Muscle layer of duodenum (tissue), 2 donors: ENCODE data around the gene RAB30.
"Not testable (repeated sequence)": the region's sequence is repeated elsewhere in the genome, so short reads cannot be mapped to it uniquely, and the experiment has no call there.

Source experiments
- H3K27ac ChIP-seq: one replicate; pipeline ENCODE4 v1.7.0; 2013; ENCODE audit warnings: mild to moderate bottlenecking, low read length
- H3K27me3 ChIP-seq: one replicate; pipeline ENCODE4 v1.7.0; 2013; ENCODE audit warnings: low read depth, mild to moderate bottlenecking, control low read depth, low read length
- H3K36me3 ChIP-seq, 2 donors: one replicate each; pipeline ENCODE4 v1.7.0; 2013; ENCODE audit warnings: low read length in 2 of 2, control low read depth in 1 of 2, mild to moderate bottlenecking in 1 of 2; ENCODE audit not compliant: insufficient read depth in 2 of 2, control insufficient read depth in 1 of 2
- H3K4me1 ChIP-seq, 2 donors: one replicate each; pipeline ENCODE4 v1.7.0; 2013; ENCODE audit warnings: low read length in 2 of 2, mild to moderate bottlenecking in 2 of 2, control low read depth in 1 of 2, moderate library complexity in 1 of 2; ENCODE audit not compliant: insufficient read depth in 2 of 2, control insufficient read depth in 1 of 2
- H3K4me3 ChIP-seq, 2 donors: one replicate each; pipeline ENCODE4 v1.7.0; 2013; ENCODE audit warnings: low read length in 2 of 2, low read depth in 1 of 2, mild to moderate bottlenecking in 1 of 2
- H3K9me3 ChIP-seq, 2 donors: one replicate each; pipeline ENCODE4 v1.7.0; 2013; ENCODE audit warnings: low read length in 2 of 2, control low read depth in 1 of 2, mild to moderate bottlenecking in 1 of 2; ENCODE audit not compliant: control insufficient read depth in 1 of 2
- donor health status: healthy.

The RAB30 gene

DNA sequence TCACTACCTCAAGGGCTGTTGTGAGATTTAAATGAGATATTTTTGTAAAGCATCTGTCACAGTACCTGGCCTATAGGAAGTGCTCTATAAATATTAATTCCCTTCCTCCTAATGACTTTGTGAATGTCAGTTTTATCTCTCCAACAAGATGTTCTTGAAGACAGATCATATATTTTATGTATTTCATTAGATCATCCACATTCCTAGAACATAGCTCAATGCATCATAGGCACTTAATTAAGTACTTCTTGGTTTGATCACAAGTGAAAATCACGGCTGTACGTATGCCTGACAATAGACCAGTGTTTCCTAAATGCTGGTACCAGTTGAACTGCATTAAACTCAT is 49.9 kb downstream of the RAB30 start:
- no peaks in the 10 kb centered on the region for H3K27me3 ChIP-seq
- peaks cover under 1 to 7% of the 10 kb centered on the region in 2 donors for H3K4me1 ChIP-seq
- H3K9me3 ChIP-seq, result no peaks in the 10 kb centered on the region
- H3K4me3 ChIP-seq, result no peak overlapping the region
- H3K27ac ChIP-seq, result no peak overlapping the region
- H3K36me3 ChIP-seq, result no peaks in the 10 kb centered on the region

- Histone ChIP-seq H3K4me1 (peaks cover 4 to 7% of the 10 kb centered on the region in 2 donors), H3K9me3 (no peaks in the 10 kb centered on the region), H3K27me3 (no peaks in the 10 kb centered on the region), H3K4me3 (no peak overlapping the region), H3K27ac (no peak overlapping the region), H3K36me3 (no peaks in the 10 kb centered on the region)
Measured at GRCh38 chr11:83020942-83021779, 50.5 kb downstream of the RAB30 start.

- Histone ChIP-seq H3K9me3 (no peaks in the 10 kb centered on the region), H3K27ac (no peak overlapping the region), H3K4me1 (peaks cover 4 to 7% of the 10 kb centered on the region in 2 donors), H3K27me3 (no peaks in the 10 kb centered on the region), H3K4me3 (no peak overlapping the region), H3K36me3 (no peaks in the 10 kb centered on the region)
Measured at GRCh38 chr11:83019888-83020579, 51.7 kb downstream of the RAB30 start.

GRCh38 chr11:83014951-83015350 is 56.7 kb downstream of the RAB30 start:
- Histone ChIP-seq H3K27me3 (no peaks in the 10 kb centered on the region), H3K4me3 (no peak overlapping the region), H3K4me1 (peaks cover 0 to 16% of the 10 kb centered on the region in 2 donors), H3K9me3 (no peaks in the 10 kb centered on the region), H3K36me3 (no peaks in the 10 kb centered on the region), H3K27ac (no peak overlapping the region)

DNA sequence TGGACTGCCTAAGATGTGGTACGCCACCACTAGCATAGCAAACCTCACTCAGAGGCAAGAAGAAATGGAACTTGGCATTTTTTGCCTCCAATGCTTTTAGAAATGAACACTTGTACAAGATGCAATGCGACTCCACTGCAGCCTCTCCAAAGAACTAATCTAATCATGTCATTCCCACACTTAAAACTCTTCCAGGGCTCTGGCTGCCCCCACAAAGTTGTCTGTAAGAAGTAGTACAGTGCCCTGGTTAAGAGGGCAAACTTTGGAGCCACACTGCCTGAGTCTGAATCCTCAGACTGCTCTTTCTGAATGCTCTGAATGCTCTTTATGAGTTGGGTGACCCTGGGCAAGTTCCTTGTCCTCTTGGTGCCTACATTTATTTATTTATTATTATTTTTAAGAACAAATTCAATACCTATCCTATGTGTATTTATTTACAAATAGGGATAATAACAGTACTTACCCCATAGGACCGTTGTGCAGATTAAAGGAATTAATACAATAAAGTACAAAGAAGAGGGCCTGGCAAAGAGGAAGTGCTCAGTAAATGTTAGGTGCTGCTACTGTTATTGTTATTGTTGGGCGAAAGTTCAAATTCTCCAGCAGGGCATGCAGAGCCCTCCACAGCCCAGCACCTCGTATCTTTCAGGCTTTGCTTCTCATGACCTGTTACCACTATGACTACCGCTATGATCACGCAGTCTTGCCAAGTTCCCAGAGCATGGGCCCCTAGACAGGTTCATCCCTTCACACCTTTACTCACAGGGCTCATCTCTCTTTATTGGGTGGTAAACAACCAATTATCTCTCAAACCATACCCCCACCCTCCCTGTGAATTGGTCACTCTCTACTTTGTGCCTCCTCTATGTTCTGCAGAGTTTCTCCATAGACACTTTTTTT is 59.3 kb downstream of the RAB30 start:
- no peaks in the 10 kb centered on the region for H3K9me3 ChIP-seq
- H3K4me3 ChIP-seq, result no peak overlapping the region
- no peaks in the 10 kb centered on the region for H3K36me3 ChIP-seq
- no peak overlapping the region for H3K27ac ChIP-seq
- H3K4me1 ChIP-seq, result peaks cover 4 to 25% of the 10 kb centered on the region in 2 donors
- no peaks in the 10 kb centered on the region for H3K27me3 ChIP-seq

DNA sequence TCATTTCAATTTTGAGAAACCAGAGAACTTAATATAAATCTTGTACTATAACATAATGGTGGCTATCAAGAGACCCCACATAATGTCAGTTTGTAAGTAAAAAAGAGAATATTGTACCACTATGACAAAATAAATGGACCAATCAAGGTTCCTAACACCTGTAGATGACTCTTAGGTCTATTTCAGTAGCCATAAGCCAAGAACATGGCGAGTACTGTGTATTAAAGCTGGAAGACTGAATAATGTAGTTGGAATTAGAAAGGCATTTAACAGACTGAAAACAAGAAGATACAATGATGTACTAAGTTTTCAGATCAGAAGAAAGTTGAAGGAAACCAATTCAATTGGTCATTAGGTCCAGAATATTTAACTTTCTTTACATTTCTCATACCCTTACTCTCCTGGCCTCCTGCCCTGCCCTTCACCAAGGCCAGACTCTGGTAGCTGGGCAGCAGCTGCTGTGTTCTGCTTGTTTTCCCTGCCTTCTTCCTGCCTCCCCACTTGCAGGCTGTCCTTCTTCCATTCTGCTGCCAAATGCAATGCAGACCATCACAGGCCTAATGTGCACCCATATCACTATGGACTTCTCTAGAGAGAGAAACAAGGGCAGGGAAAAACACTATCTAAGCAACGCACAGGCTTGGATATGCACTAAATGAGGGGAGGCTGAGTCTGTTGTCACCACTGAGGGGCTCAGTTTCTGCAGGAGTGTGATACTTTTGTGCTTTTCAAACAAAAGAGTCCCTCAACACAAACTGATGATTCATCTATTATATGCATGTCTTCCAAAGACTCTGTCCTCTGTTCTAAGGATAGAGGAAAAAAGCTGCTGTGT is 60.1 kb downstream of the RAB30 start:
- no peaks in the 10 kb centered on the region for H3K36me3 ChIP-seq
- H3K27ac ChIP-seq, result no peak overlapping the region
- peaks cover 4 to 30% of the 10 kb centered on the region in 2 donors for H3K4me1 ChIP-seq
- H3K27me3 ChIP-seq, result no peaks in the 10 kb centered on the region
- no peak overlapping the region for H3K4me3 ChIP-seq
- no peaks in the 10 kb centered on the region for H3K9me3 ChIP-seq

DNA sequence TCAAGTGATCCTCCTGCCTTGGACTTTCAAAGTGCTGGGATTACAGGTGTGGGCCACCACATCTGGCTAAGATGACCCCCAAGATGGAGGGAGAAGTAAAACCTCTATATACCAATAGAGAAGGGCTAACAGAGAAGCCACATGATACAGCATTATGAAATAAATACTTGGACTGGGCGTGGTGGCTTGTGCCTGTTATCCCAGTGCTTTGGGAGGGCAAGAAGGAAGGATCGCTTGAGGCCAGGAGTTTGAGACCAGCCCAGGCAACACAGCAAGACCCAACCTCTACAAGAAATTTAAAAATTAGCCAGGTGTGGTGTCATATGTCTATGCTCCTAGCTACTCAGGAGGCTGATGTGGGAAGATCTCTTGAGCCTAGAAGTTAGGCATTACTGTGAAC is 61.7 kb downstream of the RAB30 start:
- H3K4me3 ChIP-seq, result no peak overlapping the region
- H3K36me3 ChIP-seq, result no peaks in the 10 kb centered on the region
- no peaks in the 10 kb centered on the region for H3K9me3 ChIP-seq
- no peaks in the 10 kb centered on the region for H3K27me3 ChIP-seq
- peaks cover 4 to 33% of the 10 kb centered on the region in 2 donors for H3K4me1 ChIP-seq
- no peak overlapping the region for H3K27ac ChIP-seq

- not testable (repeated sequence) for H3K27ac ChIP-seq, H3K9me3 ChIP-seq, H3K36me3 ChIP-seq, H3K4me3 ChIP-seq, H3K27me3 ChIP-seq
- peaks cover 4 to 33% of the 10 kb centered on the region in 2 donors for H3K4me1 ChIP-seq
Measured at GRCh38 chr11:83009136-83009535, 62.6 kb downstream of the RAB30 start.

- H3K27me3 ChIP-seq, result no peaks in the 10 kb centered on the region
- H3K27ac ChIP-seq, result no peak overlapping the region
- no peaks in the 10 kb centered on the region for H3K36me3 ChIP-seq
- H3K9me3 ChIP-seq, result no peaks in the 10 kb centered on the region
- H3K4me3 ChIP-seq, result no peak overlapping the region
- H3K4me1 ChIP-seq, result peaks cover 4 to 33% of the 10 kb centered on the region in 2 donors
Measured at GRCh38 chr11:83008581-83008923, 63.1 kb downstream of the RAB30 start.

DNA sequence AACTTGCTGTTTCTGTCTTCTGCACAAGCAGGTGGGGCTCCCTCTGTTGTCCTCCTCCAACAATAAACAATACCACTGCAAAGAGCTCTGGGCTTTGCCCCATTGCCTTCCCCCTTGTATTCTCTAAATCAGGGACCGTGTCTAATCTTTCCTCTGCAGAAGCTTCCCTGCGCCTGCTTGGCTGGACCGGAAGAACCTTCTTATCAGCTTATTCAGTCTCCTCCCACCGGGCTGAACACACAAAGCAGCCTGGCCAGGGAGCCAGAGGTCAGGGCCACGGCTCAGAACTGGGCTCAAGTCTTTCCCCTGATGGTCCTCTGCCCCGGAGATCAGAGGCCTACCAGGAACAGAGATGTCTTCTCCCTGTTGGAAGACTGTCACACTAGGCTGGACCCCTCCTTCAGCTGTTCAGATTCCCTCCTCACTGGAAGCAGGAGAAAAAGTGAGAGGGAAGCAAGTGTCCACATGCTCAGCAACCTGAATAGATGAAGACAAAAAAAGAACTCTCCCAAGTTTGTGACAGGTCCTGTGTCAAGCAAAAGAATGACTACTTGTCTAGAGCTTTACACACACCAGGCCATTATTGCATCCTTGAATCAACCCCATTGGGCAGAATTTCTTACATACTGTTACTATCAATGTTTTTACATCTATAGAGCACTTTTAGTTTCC is 63.7 kb downstream of the RAB30 start:
- Histone ChIP-seq H3K9me3 (no peaks in the 10 kb centered on the region), H3K4me3 (peak overlapping the region in 1 of 2 donors; percentile 19), H3K4me1 (peaks cover 4 to 33% of the 10 kb centered on the region in 2 donors), H3K27me3 (no peaks in the 10 kb centered on the region), H3K36me3 (no peaks in the 10 kb centered on the region), H3K27ac (no peak overlapping the region)
